GM10248 (cell line): ENCODE measurements around the gene ZSWIM6.

Source experiments
- CTCF ChIA-PET: fragments of 300-600 bp; sonication (Branson Sonifier 250); formaldehyde crosslinking; extraction: SDS; loops from one replicate; lab custom pipeline; 2021; ENCODE audit warnings: antibody characterized with exemption; lab: Yijun Ruan, JAX
- POLR2A ChIA-PET: fragments of 350-650 bp; sonication (Branson Sonifier 250); formaldehyde crosslinking; extraction: SDS; loops from one replicate; lab custom pipeline; 2020; ENCODE audit warnings: antibody characterized with exemption; lab: Yijun Ruan, JAX
- DNase-seq: peaks from one replicate; pipeline ENCODE4 v3.0.0; 2012; ENCODE audit errors: extremely low spot score
- CTCF ChIP-seq: IDR thresholded peaks from 2 replicates; pipeline ENCODE4 v1.5.1; 2012; ENCODE audit warnings: mild to moderate bottlenecking, low read depth; ENCODE audit errors: extremely low read depth, missing control alignments, control extremely low read depth

ZSWIM6 gene

GRCh38 chr5:61525512-61526206 lies 193.6 kb downstream of the ZSWIM6 start:
- ChIA-PET POLR2A (no interaction called here), CTCF (interaction anchor here (1.2 kb wide), 2 partner anchors 20 to 28 kb away, joined by 3 read pairs; no protein-coding TSS in a partner anchor)
- no peak for TF ChIP-seq CTCF

GRCh38 chr5:61526207-61526519 lies 194.1 kb downstream of the ZSWIM6 start:
- CTCF ChIA-PET: interaction anchor here (1.2 kb wide), 2 partner anchors 19 to 29 kb away, joined by 3 read pairs; no protein-coding TSS in a partner anchor
- no peak for DNase-seq
- TF ChIP-seq CTCF: no peak
- POLR2A ChIA-PET: no interaction called here

More at GRCh38 chr5:61525512-61526206, 193.6 kb downstream of the ZSWIM6 start:
- no peak for DNase-seq

- no peak for DNase-seq
- POLR2A ChIA-PET: no interaction called here
- no peak for TF ChIP-seq CTCF
- CTCF ChIA-PET: no interaction called here
Observed at GRCh38 chr5:61532983-61533382, 200.9 kb downstream of the ZSWIM6 start.

GRCh38 chr5:61534481-61535267 lies 202.6 kb downstream of the ZSWIM6 start:
- CTCF ChIA-PET: interaction anchor here (1.2 kb wide), 1 partner anchor 9 kb away, joined by 3 read pairs; no protein-coding TSS in a partner anchor
- TF ChIP-seq CTCF: no peak

GRCh38 chr5:61535828-61536227 lies 203.8 kb downstream of the ZSWIM6 start:
- POLR2A ChIA-PET: no interaction called here
- DNase-seq: no peak
- TF ChIP-seq CTCF: no peak
- CTCF ChIA-PET: no interaction called here

More at GRCh38 chr5:61534481-61535267, 202.6 kb downstream of the ZSWIM6 start:
- peak; percentile 23 for DNase-seq
- POLR2A ChIA-PET: no interaction called here

- CTCF ChIA-PET: interaction anchor here (1.2 to 1.5 kb wide), 2 partner anchors 34 to 122 kb away, joined by 3 read pairs; no protein-coding TSS in a partner anchor
- no peak for TF ChIP-seq CTCF
- DNase-seq: no peak
- POLR2A ChIA-PET: no interaction called here
Observed at GRCh38 chr5:61536922-61537321, 204.9 kb downstream of the ZSWIM6 start.
